HEK293 (cell line): ENCODE measurements around the gene TCEANC2.

ENCODE experiments used
- TCF7L2 ChIP-seq: IDR thresholded peaks from 2 replicates; pipeline ENCODE4 v1.6.1; 2011; ENCODE audit warnings: low read depth, mild to moderate bottlenecking, inconsistent platforms, low read length, moderate library complexity, borderline replicate concordance
- ZBTB1 ChIP-seq: fragments of 450-650 bp; formaldehyde crosslinking; IDR thresholded peaks from 2 replicates; pipeline ENCODE4 v1.5.1; 2016; ENCODE audit warnings: missing biosample characterization, missing genetic modification characterization
- ZNF510 ChIP-seq: fragments of 450-650 bp; formaldehyde crosslinking; IDR thresholded peaks from 2 replicates; pipeline ENCODE4 v1.5.1; 2018; ENCODE audit warnings: mild to moderate bottlenecking, missing genetic modification characterization, missing biosample characterization; ENCODE audit not compliant: insufficient replicate concordance
- ZSCAN16 ChIP-seq: fragments of 450-650 bp; formaldehyde crosslinking; IDR thresholded peaks from 2 replicates; pipeline ENCODE4 v1.5.1; 2016; ENCODE audit warnings: missing biosample characterization, missing genetic modification characterization
- ZSCAN23 ChIP-seq: fragments of 450-650 bp; formaldehyde crosslinking; IDR thresholded peaks from 2 replicates; pipeline ENCODE4 v1.5.1; 2016; ENCODE audit warnings: missing biosample characterization, missing genetic modification characterization
- TF ChIP-seq, protein P1 (sequence below): IDR thresholded peaks from 2 replicates; pipeline ENCODE4 v1.6.1; 2011; ENCODE audit warnings: mild to moderate bottlenecking, low read depth, low read length, borderline replicate concordance
- TF ChIP-seq, protein P2 (sequence below): fragments of 450-650 bp; IDR thresholded peaks from 2 replicates; pipeline ENCODE4 v1.5.1; 2018; ENCODE audit warnings: missing biosample characterization, missing genetic modification characterization

DNA sequence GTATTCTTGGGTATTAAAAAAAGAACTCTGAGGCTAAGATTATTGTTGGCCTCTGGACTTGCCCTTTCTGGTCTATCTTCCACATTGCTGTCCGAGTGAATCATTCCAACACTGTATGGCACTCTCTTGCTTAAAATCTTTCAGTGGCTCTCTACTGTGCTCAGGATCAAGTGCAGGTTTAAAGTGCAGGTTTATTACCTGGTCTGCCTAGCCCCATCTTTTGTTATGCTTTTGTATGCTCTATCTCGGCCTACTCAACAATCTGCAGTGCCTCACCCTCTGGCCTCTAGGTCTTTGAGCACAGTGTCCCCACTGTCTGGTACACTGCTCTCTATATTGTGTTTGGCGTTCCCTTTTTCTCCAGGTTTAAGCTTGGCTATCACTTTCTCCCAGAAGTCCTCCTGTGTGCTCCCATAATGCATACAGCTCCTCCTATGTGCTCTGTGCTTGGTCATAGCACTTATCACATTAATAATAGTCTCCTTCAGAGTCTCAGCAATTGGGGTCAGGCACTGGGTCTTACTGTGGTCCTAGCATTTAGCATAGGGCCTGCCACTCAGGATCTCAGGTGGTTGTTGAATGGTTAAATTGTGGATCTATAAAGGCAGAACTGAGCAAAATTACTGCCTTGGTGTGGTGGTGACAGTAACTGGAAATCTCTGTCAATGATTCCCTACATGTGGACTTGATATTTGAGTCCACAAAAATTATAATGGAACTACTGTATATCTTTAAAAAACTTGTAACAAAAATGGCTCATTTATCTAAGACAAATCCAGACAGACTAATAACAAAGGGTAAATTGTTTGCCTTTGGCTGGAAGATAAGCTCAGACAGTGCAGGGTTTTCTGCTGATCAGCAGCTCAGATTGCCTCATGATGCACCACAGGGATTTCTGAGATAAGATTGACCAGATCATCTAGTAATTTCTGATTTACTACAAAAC is 24.8 kb upstream of the TCEANC2 start:
- no peak for TF ChIP-seq TCF7L2
- TF ChIP-seq ZSCAN16 (tag by site-specific recombination) = no peak
- no peak for TF ChIP-seq ZNF510
- no peak for TF ChIP-seq ZBTB1 (tag by site-specific recombination)
- TF ChIP-seq ZSCAN23 (tag by site-specific recombination) = no peak
- TF ChIP-seq, protein P1, sequence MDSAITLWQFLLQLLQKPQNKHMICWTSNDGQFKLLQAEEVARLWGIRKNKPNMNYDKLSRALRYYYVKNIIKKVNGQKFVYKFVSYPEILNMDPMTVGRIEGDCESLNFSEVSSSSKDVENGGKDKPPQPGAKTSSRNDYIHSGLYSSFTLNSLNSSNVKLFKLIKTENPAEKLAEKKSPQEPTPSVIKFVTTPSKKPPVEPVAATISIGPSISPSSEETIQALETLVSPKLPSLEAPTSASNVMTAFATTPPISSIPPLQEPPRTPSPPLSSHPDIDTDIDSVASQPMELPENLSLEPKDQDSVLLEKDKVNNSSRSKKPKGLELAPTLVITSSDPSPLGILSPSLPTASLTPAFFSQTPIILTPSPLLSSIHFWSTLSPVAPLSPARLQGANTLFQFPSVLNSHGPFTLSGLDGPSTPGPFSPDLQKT = no peak
- TF ChIP-seq, protein P2, sequence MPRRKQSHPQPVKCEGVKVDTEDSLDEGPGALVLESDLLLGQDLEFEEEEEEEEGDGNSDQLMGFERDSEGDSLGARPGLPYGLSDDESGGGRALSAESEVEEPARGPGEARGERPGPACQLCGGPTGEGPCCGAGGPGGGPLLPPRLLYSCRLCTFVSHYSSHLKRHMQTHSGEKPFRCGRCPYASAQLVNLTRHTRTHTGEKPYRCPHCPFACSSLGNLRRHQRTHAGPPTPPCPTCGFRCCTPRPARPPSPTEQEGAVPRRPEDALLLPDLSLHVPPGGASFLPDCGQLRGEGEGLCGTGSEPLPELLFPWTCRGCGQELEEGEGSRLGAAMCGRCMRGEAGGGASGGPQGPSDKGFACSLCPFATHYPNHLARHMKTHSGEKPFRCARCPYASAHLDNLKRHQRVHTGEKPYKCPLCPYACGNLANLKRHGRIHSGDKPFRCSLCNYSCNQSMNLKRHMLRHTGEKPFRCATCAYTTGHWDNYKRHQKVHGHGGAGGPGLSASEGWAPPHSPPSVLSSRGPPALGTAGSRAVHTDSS (tag by site-specific recombination) = no peak
